A549 (cell line): ENCODE data around the gene KLK11. TPM values are rescaled to one million over a fixed set of nuclear protein-coding genes. Genes with fewer than 3 reads are reported as not detected.

ENCODE experiments used
- ATAC-seq, 2 experiments: fragments of 200-7000 bp in 1 of 2; fragments of >200 bp in 1 of 2; cut with Nextera tagmentation in 1 of 2; cut with Tn5 transposase in 1 of 2; 3 replicates each; pipeline versions ENCODE4 v1.8.0 to v1.9.1; 2018 to 2020; ENCODE audit warnings: mild to moderate bottlenecking in 1 of 2, moderate library complexity in 1 of 2
- CTCF ChIA-PET: fragments of 300-600 bp; sonication (Branson Sonifier 250); formaldehyde crosslinking; extraction: SDS; loops from one replicate; lab custom pipeline; 2021; ENCODE audit warnings: antibody characterized with exemption, inconsistent platforms; lab: Yijun Ruan, JAX
- POLR2A ChIA-PET: fragments of 350-600 bp; formaldehyde crosslinking; extraction: SDS; loops from one replicate; lab custom pipeline; 2021; ENCODE audit warnings: antibody characterized with exemption, inconsistent platforms; lab: Yijun Ruan, JAX
- DNase-seq, 2 experiments: peaks; one replicate each; pipeline versions ENCODE4 v3.0.0 to v3.0.0-alpha.2; 2011 to 2016; ENCODE audit warnings: low read depth in 1 of 2, low spot score in 1 of 2
- FAIRE-seq: peaks from 2 replicates; lab custom pipeline; 2011; peaks lifted over from hg19 to GRCh38; lab: Jason Lieb, UNC
- H3K27ac ChIP-seq, 2 experiments: fragments of >200 bp; sonication (Bioruptor Twin); formaldehyde crosslinking; 3 replicates each; pipeline ENCODE4 v1.5.1; 2016 to 2017
- H3K4me1 ChIP-seq: fragments of >200 bp; sonication (Bioruptor Twin); formaldehyde crosslinking; 3 replicates; pipeline ENCODE4 v1.6.1; 2016
- H3K4me2 ChIP-seq: fragments of >200 bp; sonication (Bioruptor Twin); formaldehyde crosslinking; 3 replicates; pipeline ENCODE4 v1.6.1; 2016
- H3K4me3 ChIP-seq: fragments of >200 bp; sonication (Bioruptor Twin); formaldehyde crosslinking; 3 replicates; pipeline ENCODE4 v1.5.1; 2016
- H3K9me3 ChIP-seq: fragments of >200 bp; sonication (Bioruptor Twin); formaldehyde crosslinking; 3 replicates; pipeline ENCODE4 v1.6.1; 2016
- CHD4 ChIP-seq: fragments of 200-600 bp; sonication (generic); IDR thresholded peaks from 2 replicates; pipeline ENCODE4 v1.6.1; 2016; ENCODE audit warnings: antibody characterized with exemption, mild to moderate bottlenecking, borderline replicate concordance
- ESRRA ChIP-seq: fragments of 150-350 bp; IDR thresholded peaks from 2 replicates; pipeline ENCODE4 v1.6.1; 2014; ENCODE audit warnings: mild to moderate bottlenecking, low read length, borderline replicate concordance
- FOSL2 ChIP-seq, 2 experiments: fragments of 450-650 bp in 1 of 2; fragments of >200 bp in 1 of 2; sonication (Bioruptor Twin) in 1 of 2; formaldehyde crosslinking; IDR thresholded peaks; 2 replicates each; pipeline versions ENCODE4 v1.5.0 to v1.6.1; 2016 to 2020; ENCODE audit warnings: mild to moderate bottlenecking in 1 of 2, moderate library complexity in 1 of 2
- HDAC2 ChIP-seq: fragments of 200-600 bp; sonication (generic); IDR thresholded peaks from 2 replicates; pipeline ENCODE4 v1.6.1; 2016
- HEYL ChIP-seq: fragments of 250-450 bp; sonication (Bioruptor Pico); IDR thresholded peaks from 2 replicates; pipeline ENCODE4 v1.8.0; 2021; ENCODE audit warnings: mild to moderate bottlenecking, moderate library complexity
- HOXA7 ChIP-seq: fragments of 250-450 bp; sonication (Bioruptor Pico); IDR thresholded peaks from 2 replicates; pipeline ENCODE4 v1.5.0; 2020; ENCODE audit warnings: mild to moderate bottlenecking, moderate library complexity
- JUN ChIP-seq, 2 experiments: fragments of >200 bp; sonication (Bioruptor Twin); formaldehyde crosslinking; IDR thresholded peaks; 2 replicates in 1 of 2; 3 replicates in 1 of 2; pipeline ENCODE4 v1.6.1; 2016 to 2017
- MAFK ChIP-seq: fragments of 450-650 bp; IDR thresholded peaks from 2 replicates; pipeline ENCODE4 v1.6.1; 2014; ENCODE audit not compliant: partially characterized antibody
- NPAS2 ChIP-seq: fragments of 250-450 bp; sonication (Bioruptor Pico); IDR thresholded peaks from 2 replicates; pipeline ENCODE4 v1.8.0; 2022; ENCODE audit warnings: mild to moderate bottlenecking, moderate library complexity, borderline replicate concordance
- NR3C1 ChIP-seq: fragments of >200 bp; sonication (Bioruptor Twin); formaldehyde crosslinking; IDR thresholded peaks from 3 replicates; pipeline ENCODE4 v1.6.1; 2017
- PHF8 ChIP-seq: fragments of 200-600 bp; sonication (generic); IDR thresholded peaks from 2 replicates; pipeline ENCODE4 v1.6.1; 2016; ENCODE audit warnings: low read depth, mild to moderate bottlenecking, antibody characterized with exemption, moderate library complexity, borderline replicate concordance
- POLR2AphosphoS2 ChIP-seq: conservative IDR thresholded peaks from 2 replicates; pipeline ENCODE4 v1.6.1; 2012; ENCODE audit warnings: low read length, improper control_type of control experiment, inconsistent platforms
- RAD21 ChIP-seq, 2 experiments: fragments of >200 bp in 1 of 2; sonication (Bioruptor Twin) in 1 of 2; formaldehyde crosslinking in 1 of 2; IDR thresholded peaks in 1 of 2; conservative IDR thresholded peaks in 1 of 2; 2 replicates in 1 of 2; 3 replicates in 1 of 2; pipeline ENCODE4 v1.6.1; 2012 to 2018; ENCODE audit warnings: inconsistent platforms in 1 of 2
- RNF2 ChIP-seq: fragments of 200-600 bp; sonication (generic); IDR thresholded peaks from 2 replicates; pipeline ENCODE4 v1.6.1; 2016; ENCODE audit warnings: low read depth, mild to moderate bottlenecking, antibody characterized with exemption, moderate library complexity, borderline replicate concordance
- SMC3 ChIP-seq: fragments of >200 bp; sonication (Bioruptor Twin); formaldehyde crosslinking; IDR thresholded peaks from 3 replicates; pipeline ENCODE4 v1.6.1; 2018; ENCODE audit warnings: inconsistent platforms
- ZC3H11A ChIP-seq: fragments of 450-650 bp; IDR thresholded peaks from 2 replicates; pipeline ENCODE4 v1.6.1; 2014; ENCODE audit warnings: antibody characterized with exemption, mild to moderate bottlenecking
- WGBS: methylation state at CpG from one replicate; pipeline ENCODE4 v1.1.6; 2017; ENCODE audit errors: missing lambda C conversion rate; 5-methylcytosine and 5-hydroxymethylcytosine counted together
- polyA plus RNA-seq, 4 experiments: library from polyadenylated mRNA; depleted of rRNA in 3 of 4; stranded (reverse); fragments of >200 nt; fragmentation: RNase III in 1 of 4; extraction: RNeasy Plus Mini Kit Qiagen cat#74134 plus additional on column Dnase treatment in 1 of 4; gene quantifications; 2 replicates in 3 of 4; 3 replicates in 1 of 4; pipeline ENCODE4 v1.2.3, GENCODE V29; 2011 to 2017
- TF ChIP-seq, protein P1 (sequence below): fragments of 450-650 bp; IDR thresholded peaks from 2 replicates; pipeline ENCODE4 v1.6.1; 2014; ENCODE audit warnings: antibody characterized with exemption
- TF ChIP-seq, protein P2 (sequence below): fragments of 150-350 bp; IDR thresholded peaks from 2 replicates; pipeline ENCODE4 v1.6.1; 2014; ENCODE audit warnings: low read depth, mild to moderate bottlenecking, low read length
- TF ChIP-seq, protein P3 (sequence below): IDR thresholded peaks from 2 replicates; pipeline ENCODE4 v1.6.1; 2012
- TF ChIP-seq, protein P4 (sequence below): fragments of >200 bp; sonication (Bioruptor Twin); formaldehyde crosslinking; IDR thresholded peaks from 3 replicates; pipeline ENCODE4 v1.6.1; 2016
- TF ChIP-seq, protein P5 (sequence below): fragments of 200-600 bp; sonication (generic); IDR thresholded peaks from 2 replicates; pipeline ENCODE4 v1.6.1; 2016; ENCODE audit warnings: antibody characterized with exemption, mild to moderate bottlenecking, moderate library complexity

The KLK11 gene
- polyA plus RNA-seq, 2 of the 4 experiments (the other 2 are of a cell fraction) = not detected

DNA sequence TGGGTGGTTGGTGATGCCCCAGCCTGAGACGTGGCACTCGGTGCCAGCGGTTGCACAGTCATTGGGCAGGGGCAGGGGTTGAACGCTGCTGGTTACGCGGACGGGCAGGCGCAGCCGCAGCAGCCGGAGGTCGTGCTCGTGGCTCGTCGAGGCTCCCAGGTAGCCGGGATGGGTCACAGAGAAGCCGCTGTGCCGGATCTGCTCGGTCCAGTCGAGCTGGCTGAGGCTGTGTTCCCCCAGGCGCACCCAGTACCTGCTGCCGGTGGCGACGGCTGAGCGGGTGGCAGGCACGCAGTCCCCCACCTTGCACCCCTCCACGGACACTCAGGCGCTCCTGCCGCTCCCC is 5.4 kb upstream of the KLK11 start:
- no peaks in the 10 kb centered on the region for H3K4me1 ChIP-seq
- H3K4me3 ChIP-seq = no peak overlapping the region
- H3K4me2 ChIP-seq = no peak overlapping the region
- ATAC-seq (no peak), FAIRE-seq (no peak), DNase-seq (no peak)
- H3K27ac ChIP-seq = no peak overlapping the region
- CTCF ChIA-PET = interaction anchor here (1.6 to 2.4 kb wide), 2 partner anchors 11 to 15 kb away, joined by 3 to 9 read pairs; no protein-coding TSS in a partner anchor
- WGBS = 68% methylated on average over 27 of the region's 28 CpGs
- POLR2A ChIA-PET = no interaction called here
- TF ChIP-seq HEYL (CRISPR knock-in tag) (no peak), JUN (IDR thresholded peaks at IDR 0.05) (no peak), POLR2AphosphoS2 (no peak), PHF8 (no peak), SMC3 (no peak), FOSL2 (IDR thresholded peaks at IDR 0.05) (no peak), FOSL2 (CRISPR knock-in tag; IDR thresholded peaks at IDR 0.05) (no peak), HDAC2 (no peak), ESRRA (no peak), ZC3H11A (no peak)
- TF ChIP-seq, protein P1, sequence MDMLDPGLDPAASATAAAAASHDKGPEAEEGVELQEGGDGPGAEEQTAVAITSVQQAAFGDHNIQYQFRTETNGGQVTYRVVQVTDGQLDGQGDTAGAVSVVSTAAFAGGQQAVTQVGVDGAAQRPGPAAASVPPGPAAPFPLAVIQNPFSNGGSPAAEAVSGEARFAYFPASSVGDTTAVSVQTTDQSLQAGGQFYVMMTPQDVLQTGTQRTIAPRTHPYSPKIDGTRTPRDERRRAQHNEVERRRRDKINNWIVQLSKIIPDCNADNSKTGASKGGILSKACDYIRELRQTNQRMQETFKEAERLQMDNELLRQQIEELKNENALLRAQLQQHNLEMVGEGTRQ = no peak
- H3K9me3 ChIP-seq = no peaks in the 10 kb centered on the region

DNA sequence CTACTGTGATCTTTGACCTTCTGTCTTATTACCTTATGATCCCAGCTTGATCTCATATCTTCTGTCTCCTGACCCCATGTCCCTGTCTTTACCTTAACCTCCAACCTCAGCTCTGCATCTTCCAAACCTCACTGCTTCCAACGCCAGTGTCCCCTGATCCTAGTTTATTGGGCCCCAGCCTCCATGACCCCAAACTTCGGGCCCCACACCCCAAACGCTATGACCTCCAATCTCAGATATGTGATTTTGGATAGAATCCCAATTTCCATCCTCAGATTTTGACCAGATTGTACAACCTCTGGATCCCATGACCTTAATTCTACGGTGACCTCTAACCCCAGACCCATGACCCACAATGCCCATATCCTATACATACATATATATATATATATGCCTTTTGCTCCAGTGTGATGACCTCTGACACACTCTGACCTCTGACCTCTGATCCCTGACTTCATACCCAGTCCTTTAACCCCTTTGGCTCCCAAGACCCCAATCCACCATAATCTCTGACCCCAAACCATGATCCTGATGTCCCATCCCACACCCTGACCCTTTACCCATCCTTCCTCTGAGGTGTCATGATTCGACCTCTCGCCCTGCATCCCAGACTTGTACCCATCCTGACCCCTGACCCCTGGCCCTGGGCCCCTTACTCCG is 4.9 kb upstream of the KLK11 start:
- Histone ChIP-seq H3K4me1 (no peaks in the 10 kb centered on the region), H3K4me3 (no peak overlapping the region), H3K27ac (no peak overlapping the region), H3K4me2 (no peak overlapping the region), H3K9me3 (no peaks in the 10 kb centered on the region)
- FAIRE-seq (no peak), ATAC-seq (no peak), DNase-seq (no peak)
- 40% methylated on average over 7 of the region's 7 CpGs for WGBS
- CTCF ChIA-PET = interaction anchor here (1.6 to 2.4 kb wide), 2 partner anchors 10 to 14 kb away, joined by 3 to 9 read pairs; no protein-coding TSS in a partner anchor
- TF ChIP-seq, protein P2, sequence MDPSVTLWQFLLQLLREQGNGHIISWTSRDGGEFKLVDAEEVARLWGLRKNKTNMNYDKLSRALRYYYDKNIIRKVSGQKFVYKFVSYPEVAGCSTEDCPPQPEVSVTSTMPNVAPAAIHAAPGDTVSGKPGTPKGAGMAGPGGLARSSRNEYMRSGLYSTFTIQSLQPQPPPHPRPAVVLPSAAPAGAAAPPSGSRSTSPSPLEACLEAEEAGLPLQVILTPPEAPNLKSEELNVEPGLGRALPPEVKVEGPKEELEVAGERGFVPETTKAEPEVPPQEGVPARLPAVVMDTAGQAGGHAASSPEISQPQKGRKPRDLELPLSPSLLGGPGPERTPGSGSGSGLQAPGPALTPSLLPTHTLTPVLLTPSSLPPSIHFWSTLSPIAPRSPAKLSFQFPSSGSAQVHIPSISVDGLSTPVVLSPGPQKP = no peak
- TF ChIP-seq RAD21 (conservative IDR thresholded peaks at IDR 0.05 in 1 of 2, IDR thresholded peaks at IDR 0.05 in 1 of 2) = no peak
- TF ChIP-seq, protein P3, sequence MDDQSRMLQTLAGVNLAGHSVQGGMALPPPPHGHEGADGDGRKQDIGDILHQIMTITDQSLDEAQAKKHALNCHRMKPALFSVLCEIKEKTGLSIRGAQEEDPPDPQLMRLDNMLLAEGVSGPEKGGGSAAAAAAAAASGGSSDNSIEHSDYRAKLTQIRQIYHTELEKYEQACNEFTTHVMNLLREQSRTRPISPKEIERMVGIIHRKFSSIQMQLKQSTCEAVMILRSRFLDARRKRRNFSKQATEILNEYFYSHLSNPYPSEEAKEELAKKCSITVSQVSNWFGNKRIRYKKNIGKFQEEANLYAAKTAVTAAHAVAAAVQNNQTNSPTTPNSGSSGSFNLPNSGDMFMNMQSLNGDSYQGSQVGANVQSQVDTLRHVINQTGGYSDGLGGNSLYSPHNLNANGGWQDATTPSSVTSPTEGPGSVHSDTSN = no peak
- no peak for TF ChIP-seq SMC3
- TF ChIP-seq HOXA7 (CRISPR knock-in tag) = no peak
- POLR2A ChIA-PET = no interaction called here

DNA sequence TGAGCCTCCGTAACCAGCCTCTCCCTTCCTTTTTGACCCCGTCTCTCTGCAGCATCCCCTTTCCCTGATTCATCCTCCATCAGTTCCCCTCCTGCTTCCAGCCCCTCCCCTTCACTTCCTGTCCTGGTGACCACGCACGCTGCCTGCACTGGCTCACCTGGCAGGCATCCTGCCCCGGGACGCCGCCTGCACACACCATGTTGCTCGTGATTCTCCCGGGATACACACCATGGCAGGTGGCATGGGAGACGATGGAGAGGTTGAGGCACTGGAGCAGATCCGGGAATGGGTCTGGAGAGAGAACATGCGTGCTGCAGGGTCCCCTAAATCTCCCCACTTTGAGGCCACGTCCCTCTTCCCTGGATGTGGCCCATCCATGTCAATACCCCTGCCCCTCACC is 4.2 kb upstream of the KLK11 start:
- POLR2A ChIA-PET = no interaction called here
- Histone ChIP-seq H3K9me3 (no peaks in the 10 kb centered on the region), H3K4me2 (no peak overlapping the region)
- no peak for ATAC-seq
- DNase-seq = no peak
- TF ChIP-seq, protein P4, sequence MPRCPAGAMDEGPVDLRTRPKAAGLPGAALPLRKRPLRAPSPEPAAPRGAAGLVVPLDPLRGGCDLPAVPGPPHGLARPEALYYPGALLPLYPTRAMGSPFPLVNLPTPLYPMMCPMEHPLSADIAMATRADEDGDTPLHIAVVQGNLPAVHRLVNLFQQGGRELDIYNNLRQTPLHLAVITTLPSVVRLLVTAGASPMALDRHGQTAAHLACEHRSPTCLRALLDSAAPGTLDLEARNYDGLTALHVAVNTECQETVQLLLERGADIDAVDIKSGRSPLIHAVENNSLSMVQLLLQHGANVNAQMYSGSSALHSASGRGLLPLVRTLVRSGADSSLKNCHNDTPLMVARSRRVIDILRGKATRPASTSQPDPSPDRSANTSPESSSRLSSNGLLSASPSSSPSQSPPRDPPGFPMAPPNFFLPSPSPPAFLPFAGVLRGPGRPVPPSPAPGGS = no peak
- no peak for TF ChIP-seq CHD4
- no peak for TF ChIP-seq PHF8
- TF ChIP-seq, protein P5, sequence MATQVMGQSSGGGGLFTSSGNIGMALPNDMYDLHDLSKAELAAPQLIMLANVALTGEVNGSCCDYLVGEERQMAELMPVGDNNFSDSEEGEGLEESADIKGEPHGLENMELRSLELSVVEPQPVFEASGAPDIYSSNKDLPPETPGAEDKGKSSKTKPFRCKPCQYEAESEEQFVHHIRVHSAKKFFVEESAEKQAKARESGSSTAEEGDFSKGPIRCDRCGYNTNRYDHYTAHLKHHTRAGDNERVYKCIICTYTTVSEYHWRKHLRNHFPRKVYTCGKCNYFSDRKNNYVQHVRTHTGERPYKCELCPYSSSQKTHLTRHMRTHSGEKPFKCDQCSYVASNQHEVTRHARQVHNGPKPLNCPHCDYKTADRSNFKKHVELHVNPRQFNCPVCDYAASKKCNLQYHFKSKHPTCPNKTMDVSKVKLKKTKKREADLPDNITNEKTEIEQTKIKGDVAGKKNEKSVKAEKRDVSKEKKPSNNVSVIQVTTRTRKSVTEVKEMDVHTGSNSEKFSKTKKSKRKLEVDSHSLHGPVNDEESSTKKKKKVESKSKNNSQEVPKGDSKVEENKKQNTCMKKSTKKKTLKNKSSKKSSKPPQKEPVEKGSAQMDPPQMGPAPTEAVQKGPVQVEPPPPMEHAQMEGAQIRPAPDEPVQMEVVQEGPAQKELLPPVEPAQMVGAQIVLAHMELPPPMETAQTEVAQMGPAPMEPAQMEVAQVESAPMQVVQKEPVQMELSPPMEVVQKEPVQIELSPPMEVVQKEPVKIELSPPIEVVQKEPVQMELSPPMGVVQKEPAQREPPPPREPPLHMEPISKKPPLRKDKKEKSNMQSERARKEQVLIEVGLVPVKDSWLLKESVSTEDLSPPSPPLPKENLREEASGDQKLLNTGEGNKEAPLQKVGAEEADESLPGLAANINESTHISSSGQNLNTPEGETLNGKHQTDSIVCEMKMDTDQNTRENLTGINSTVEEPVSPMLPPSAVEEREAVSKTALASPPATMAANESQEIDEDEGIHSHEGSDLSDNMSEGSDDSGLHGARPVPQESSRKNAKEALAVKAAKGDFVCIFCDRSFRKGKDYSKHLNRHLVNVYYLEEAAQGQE = no peak
- no peak for TF ChIP-seq RNF2
- TF ChIP-seq NPAS2 (CRISPR knock-in tag) = no peak
- TF ChIP-seq, protein P2 = no peak
- no peak for TF ChIP-seq MAFK
- TF ChIP-seq NR3C1 = no peak
- TF ChIP-seq, all 56 proteins: peak for 0
- Histone ChIP-seq H3K27ac (no peak overlapping the region), H3K4me1 (no peaks in the 10 kb centered on the region), H3K4me3 (no peak overlapping the region)
- 50% methylated on average over 12 of the region's 13 CpGs for WGBS
- CTCF ChIA-PET = interaction anchor here (2.4 to 3.0 kb wide), 2 partner anchors 10 to 14 kb away, joined by 9 to 14 read pairs; no protein-coding TSS in a partner anchor
- no peak for FAIRE-seq
